C4-2B (cell line): ENCODE measurements around the gene LRRFIP1.

Source experiments
- H3K27ac ChIP-seq: fragments of 450-650 bp; 2 replicates; pipeline ENCODE4 v1.5.1; 2017
- CTCF ChIP-seq: fragments of 450-650 bp; conservative IDR thresholded peaks from 2 replicates; pipeline ENCODE4 v1.5.1; 2017; ENCODE audit warnings: mild to moderate bottlenecking
- ZFX ChIP-seq: fragments of 450-650 bp; IDR thresholded peaks from 2 replicates; pipeline ENCODE4 v1.6.1; 2017

The LRRFIP1 gene

GRCh38 chr2:237671466-237672138, 44.2 kb downstream of the LRRFIP1 start:
- no peak for TF ChIP-seq ZFX
- TF ChIP-seq CTCF = no peak
- H3K27ac ChIP-seq = no peak overlapping the region

- TF ChIP-seq ZFX = no peak
- no peak for TF ChIP-seq CTCF
- no peak overlapping the region for H3K27ac ChIP-seq
Measured at GRCh38 chr2:237672731-237673129, 45.3 kb downstream of the LRRFIP1 start.

GRCh38 chr2:237673130-237674001, 46.0 kb downstream of the LRRFIP1 start:
- no peak overlapping the region for H3K27ac ChIP-seq
- TF ChIP-seq ZFX (no peak), CTCF (peak; percentile 33)

- TF ChIP-seq ZFX = no peak
- peak overlapping the region; percentile 10; the same call in 1 of the 2 replicates for H3K27ac ChIP-seq
Measured at GRCh38 chr2:237674731-237675276, 47.4 kb downstream of the LRRFIP1 start.

GRCh38 chr2:237675316-237675715, 47.9 kb downstream of the LRRFIP1 start:
- TF ChIP-seq ZFX (no peak), CTCF (no peak)
- peak overlapping the region; percentile 10; the same call in 1 of the 2 replicates for H3K27ac ChIP-seq

- no peak overlapping the region for H3K27ac ChIP-seq
- no peak for TF ChIP-seq CTCF
- no peak for TF ChIP-seq ZFX
Measured at GRCh38 chr2:237680702-237681478, 53.5 kb downstream of the LRRFIP1 start.

GRCh38 chr2:237682151-237682550, 54.8 kb downstream of the LRRFIP1 start:
- TF ChIP-seq ZFX (no peak), CTCF (no peak)
- H3K27ac ChIP-seq = peak overlapping the region; percentile 52
